Mesothelial cell of epicardium (in vitro differentiated cells): ENCODE measurements around the gene SURF2. TPM values are rescaled to one million over a fixed set of nuclear protein-coding genes. Genes with fewer than 3 reads are reported as not detected.
"Not testable (repeated sequence)": the region's sequence is repeated elsewhere in the genome, so short reads cannot be mapped to it uniquely, and the experiment has no call there.

Experiments
- DNase-seq, 2 experiments: peaks; one replicate each; pipeline ENCODE4 v3.0.0; 2021; ENCODE audit warnings: low spot score in 2 of 2; ENCODE audit not compliant: unreplicated experiment in 2 of 2
- H3K27ac Mint-ChIP-seq: 2 replicates; pipeline ENCODE4 v1.8.0; 2021; ENCODE audit warnings: mixed read lengths
- H3K27me3 Mint-ChIP-seq: 2 replicates; pipeline ENCODE4 v1.8.0; 2021; ENCODE audit warnings: low read depth, mixed read lengths
- H3K36me3 Mint-ChIP-seq: 2 replicates; pipeline ENCODE4 v1.8.0; 2021; ENCODE audit warnings: mixed read lengths
- H3K4me1 Mint-ChIP-seq: 2 replicates; pipeline ENCODE4 v1.8.0; 2021; ENCODE audit warnings: mixed read lengths
- H3K4me3 Mint-ChIP-seq: 2 replicates; pipeline ENCODE4 v1.8.0; 2021; ENCODE audit warnings: mild to moderate bottlenecking, moderate library complexity, mixed read lengths
- H3K9me3 Mint-ChIP-seq: 2 replicates; pipeline ENCODE4 v1.8.0; 2021; ENCODE audit warnings: mixed read lengths
- total RNA-seq: library from RNA; stranded (reverse); gene quantifications from 3 replicates; pipeline ENCODE4 v1.2.1, GENCODE V29; 2021
- TF ChIP-seq, protein P1 (sequence below): fragments of 200-600 bp; sonication (generic); IDR thresholded peaks from one replicate; pipeline ENCODE4 v1.5.0; 2021; ENCODE audit warnings: antibody characterized with exemption; ENCODE audit not compliant: unreplicated experiment

Gene SURF2
- total RNA-seq, 1 donor from 2014 or later = 12.1 TPM

DNA sequence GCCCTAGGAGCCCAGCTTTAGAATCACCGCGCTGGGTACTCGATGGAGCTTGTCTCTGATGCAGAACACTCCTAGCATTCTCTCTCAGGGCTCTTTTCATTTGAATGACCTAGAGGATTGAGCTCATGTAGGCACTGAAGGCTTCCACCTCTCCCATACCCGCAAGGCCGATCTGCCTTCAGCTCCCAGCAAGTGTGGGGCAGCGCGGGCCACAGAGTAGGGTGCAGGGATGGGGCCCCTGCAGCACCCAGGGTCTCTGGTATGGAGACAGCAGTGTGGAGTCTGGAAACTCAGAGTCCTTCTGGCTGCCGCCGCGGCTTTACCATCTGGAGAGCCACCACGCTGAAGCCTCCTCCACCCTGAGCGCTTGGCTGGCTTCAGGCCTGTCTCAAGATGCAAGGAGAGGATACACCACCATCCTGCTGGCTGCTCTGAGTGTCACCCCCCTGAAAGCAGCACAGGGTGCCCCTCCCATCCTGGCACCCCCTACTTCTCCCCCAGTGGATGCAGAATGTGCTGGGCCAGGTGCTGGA lies 32.7 kb downstream of the SURF2 start:
- Mint-ChIP-seq H3K27me3 (peaks cover 5% of the 10 kb centered on the region), H3K27ac (no peak overlapping the region), H3K4me1 (no peaks in the 10 kb centered on the region), H3K4me3 (no peak overlapping the region), H3K36me3 (no peaks in the 10 kb centered on the region), H3K9me3 (no peaks in the 10 kb centered on the region)
- TF ChIP-seq, protein P1, sequence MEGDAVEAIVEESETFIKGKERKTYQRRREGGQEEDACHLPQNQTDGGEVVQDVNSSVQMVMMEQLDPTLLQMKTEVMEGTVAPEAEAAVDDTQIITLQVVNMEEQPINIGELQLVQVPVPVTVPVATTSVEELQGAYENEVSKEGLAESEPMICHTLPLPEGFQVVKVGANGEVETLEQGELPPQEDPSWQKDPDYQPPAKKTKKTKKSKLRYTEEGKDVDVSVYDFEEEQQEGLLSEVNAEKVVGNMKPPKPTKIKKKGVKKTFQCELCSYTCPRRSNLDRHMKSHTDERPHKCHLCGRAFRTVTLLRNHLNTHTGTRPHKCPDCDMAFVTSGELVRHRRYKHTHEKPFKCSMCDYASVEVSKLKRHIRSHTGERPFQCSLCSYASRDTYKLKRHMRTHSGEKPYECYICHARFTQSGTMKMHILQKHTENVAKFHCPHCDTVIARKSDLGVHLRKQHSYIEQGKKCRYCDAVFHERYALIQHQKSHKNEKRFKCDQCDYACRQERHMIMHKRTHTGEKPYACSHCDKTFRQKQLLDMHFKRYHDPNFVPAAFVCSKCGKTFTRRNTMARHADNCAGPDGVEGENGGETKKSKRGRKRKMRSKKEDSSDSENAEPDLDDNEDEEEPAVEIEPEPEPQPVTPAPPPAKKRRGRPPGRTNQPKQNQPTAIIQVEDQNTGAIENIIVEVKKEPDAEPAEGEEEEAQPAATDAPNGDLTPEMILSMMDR = no peak
- DNase-seq = no peak

DNA sequence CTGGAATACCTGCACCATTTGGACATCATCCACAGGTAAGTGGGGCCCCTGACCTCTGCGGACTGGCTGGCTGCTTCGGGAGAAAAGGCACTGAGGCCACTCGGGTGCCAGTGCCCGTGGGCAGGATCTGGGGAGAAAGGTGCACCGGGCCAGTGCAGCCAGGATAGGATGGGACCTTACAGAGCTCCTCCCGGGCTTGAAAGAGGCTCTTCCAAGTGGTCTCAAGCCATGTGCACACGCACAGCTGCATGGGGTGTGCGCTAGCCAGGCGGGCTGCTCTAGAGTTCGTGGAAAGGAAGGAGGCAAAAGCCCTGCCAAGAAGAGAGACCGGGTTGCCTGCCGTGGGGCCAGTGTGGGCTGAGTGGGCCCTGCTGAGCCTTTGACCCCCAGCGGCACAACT lies 33.2 kb downstream of the SURF2 start:
- H3K27ac Mint-ChIP-seq = no peak overlapping the region
- H3K27me3 Mint-ChIP-seq = peaks cover 7% of the 10 kb centered on the region
- no peak for DNase-seq
- no peaks in the 10 kb centered on the region for H3K36me3 Mint-ChIP-seq
- no peaks in the 10 kb centered on the region for H3K4me1 Mint-ChIP-seq
- H3K9me3 Mint-ChIP-seq = no peaks in the 10 kb centered on the region
- no peak overlapping the region for H3K4me3 Mint-ChIP-seq
- TF ChIP-seq, protein P1 = no peak

DNA sequence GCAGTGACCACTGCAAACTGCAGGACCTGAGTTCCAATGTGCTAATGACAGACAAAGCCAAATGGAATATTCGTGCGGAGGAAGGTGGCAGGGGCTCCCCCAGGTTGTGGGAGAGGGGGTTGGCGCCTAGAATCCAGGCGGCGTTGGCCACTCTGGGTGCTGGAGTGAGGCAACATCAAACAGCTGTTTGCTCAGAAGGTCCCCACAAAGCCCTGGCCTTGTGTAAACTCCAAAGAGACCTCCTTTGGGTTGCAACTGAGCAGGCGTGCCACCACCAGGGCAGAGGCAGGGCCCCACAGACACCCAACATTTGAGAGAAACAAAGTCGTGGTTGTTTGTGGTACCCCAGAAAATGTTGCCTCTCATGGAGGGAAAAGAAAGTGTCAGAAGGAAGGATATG lies 34.4 kb downstream of the SURF2 start:
- no peaks in the 10 kb centered on the region for H3K36me3 Mint-ChIP-seq
- no peaks in the 10 kb centered on the region for H3K9me3 Mint-ChIP-seq
- no peak overlapping the region for H3K27ac Mint-ChIP-seq
- peaks cover 18% of the 10 kb centered on the region for H3K27me3 Mint-ChIP-seq
- H3K4me3 Mint-ChIP-seq = no peak overlapping the region
- TF ChIP-seq, protein P1 = no peak
- DNase-seq = no peak
- no peaks in the 10 kb centered on the region for H3K4me1 Mint-ChIP-seq

DNA sequence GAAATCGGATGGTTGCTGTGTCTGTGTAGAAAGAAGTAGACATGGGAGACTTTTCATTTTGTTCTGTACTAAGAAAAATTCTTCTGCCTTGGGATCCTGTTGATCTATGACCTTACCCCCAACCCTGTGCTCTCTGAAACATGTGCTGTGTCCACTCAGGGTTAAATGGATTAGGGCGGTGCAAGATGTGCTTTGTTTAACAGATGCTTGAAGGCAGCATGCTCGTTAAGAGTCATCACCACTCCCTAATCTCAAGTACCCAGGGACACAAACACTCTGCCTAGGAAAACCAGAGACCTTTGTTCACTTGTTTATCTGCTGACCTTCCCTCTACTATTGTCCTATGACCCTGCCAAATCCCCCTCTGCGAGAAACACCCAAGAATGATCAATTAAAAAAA lies 35.1 kb downstream of the SURF2 start:
- peaks cover 25% of the 10 kb centered on the region for H3K27me3 Mint-ChIP-seq
- not testable (repeated sequence) for H3K4me1 Mint-ChIP-seq

DNA sequence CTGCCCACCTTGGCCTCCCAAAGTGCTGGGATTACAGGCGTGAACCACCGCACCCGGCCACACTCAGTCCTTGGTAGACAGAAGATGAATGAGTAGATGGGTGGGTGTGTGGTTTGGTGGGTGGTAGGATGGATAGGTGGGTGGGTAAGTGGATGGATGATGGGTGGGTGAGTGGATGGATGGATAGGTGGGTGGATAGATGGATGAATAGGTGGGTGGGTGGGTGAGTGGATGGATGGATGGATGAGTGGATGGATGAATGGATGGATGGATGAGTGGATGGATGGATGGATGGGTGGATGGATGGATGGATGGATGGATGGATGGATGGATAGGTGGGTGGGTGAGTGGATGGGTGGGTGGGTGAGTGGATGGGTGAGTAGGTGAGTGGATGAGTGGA lies 36.0 kb downstream of the SURF2 start:
- H3K27ac Mint-ChIP-seq, H3K4me1 Mint-ChIP-seq, H3K4me3 Mint-ChIP-seq, DNase-seq, H3K36me3 Mint-ChIP-seq, H3K9me3 Mint-ChIP-seq: not testable (repeated sequence)
- peaks cover 34% of the 10 kb centered on the region for H3K27me3 Mint-ChIP-seq

More for the DNA sequence above, 35.1 kb downstream of the SURF2 start:
- not testable (repeated sequence) for H3K9me3 Mint-ChIP-seq, H3K36me3 Mint-ChIP-seq, H3K4me3 Mint-ChIP-seq, DNase-seq, H3K27ac Mint-ChIP-seq

DNA sequence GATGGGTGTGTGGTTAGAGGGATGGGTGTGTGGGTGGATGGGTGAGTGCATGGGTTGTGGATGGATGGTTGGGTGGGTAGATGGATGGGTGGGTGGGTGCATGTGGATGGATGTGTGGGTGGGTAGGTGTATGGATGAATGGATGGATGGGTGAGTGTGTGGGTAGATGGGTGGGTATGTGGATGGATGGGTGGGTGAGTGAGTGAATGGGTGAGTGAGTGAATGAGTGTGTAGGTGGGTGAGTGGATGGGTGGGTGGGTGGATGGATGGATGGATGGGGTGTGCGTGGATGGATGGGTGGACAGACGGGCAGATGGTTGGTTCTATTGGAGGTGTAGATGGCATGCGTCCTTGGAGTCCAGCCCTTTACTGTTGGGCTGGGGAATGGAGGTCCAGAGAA lies 37.0 kb downstream of the SURF2 start:
- H3K27ac Mint-ChIP-seq = no peak overlapping the region
- no peaks in the 10 kb centered on the region for H3K9me3 Mint-ChIP-seq
- H3K36me3 Mint-ChIP-seq = no peaks in the 10 kb centered on the region
- no peak overlapping the region for H3K4me3 Mint-ChIP-seq
- H3K27me3 Mint-ChIP-seq = peaks cover 39% of the 10 kb centered on the region
- TF ChIP-seq, protein P1 = no peak
- no peak for DNase-seq
- no peaks in the 10 kb centered on the region for H3K4me1 Mint-ChIP-seq

DNA sequence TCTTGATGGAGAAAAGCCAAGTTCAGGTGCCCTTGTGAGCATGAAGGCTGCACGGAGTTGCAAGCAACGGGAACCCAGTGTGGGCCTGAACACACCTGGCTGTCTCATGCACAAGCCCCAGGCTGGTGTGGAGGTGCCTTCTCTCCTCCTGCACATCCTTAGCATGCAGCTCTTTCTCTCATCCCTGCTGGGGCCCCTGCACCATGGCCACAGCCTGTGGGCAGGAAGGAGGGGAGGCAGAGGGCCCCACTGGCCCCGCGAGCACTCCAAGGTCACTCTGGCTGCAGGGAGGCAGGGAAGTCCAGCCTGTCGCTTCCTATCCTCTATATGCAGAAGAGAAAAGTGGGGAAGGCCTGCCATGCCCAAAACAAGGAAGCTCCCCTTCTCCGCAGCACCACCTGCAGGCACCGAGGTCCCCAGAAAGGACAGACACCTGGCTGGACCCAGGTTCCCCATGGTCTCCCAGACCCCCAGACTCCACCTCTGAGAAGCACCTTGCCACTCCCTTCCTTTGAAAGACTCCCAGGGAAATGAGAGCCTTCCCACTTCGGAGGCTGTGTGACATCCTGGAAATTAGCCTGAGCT lies 38.4 kb downstream of the SURF2 start:
- H3K36me3 Mint-ChIP-seq = no peaks in the 10 kb centered on the region
- no peaks in the 10 kb centered on the region for H3K9me3 Mint-ChIP-seq
- no peak for DNase-seq
- no peak overlapping the region for H3K27ac Mint-ChIP-seq
- no peak overlapping the region for H3K4me3 Mint-ChIP-seq
- no peaks in the 10 kb centered on the region for H3K4me1 Mint-ChIP-seq
- TF ChIP-seq, protein P1 = no peak
- peaks cover 40% of the 10 kb centered on the region for H3K27me3 Mint-ChIP-seq
